GM12865 (cell line): ENCODE results near the gene TBC1D9.

Source experiments
- DNase-seq: peaks from one replicate; pipeline ENCODE4 v3.0.0; 2010; ENCODE audit warnings: low read depth
- H3K4me3 ChIP-seq: 2 replicates; pipeline ENCODE4 v1.5.1; 2011; ENCODE audit warnings: mild to moderate bottlenecking, low read depth, low read length, control low read depth
- CTCF ChIP-seq: IDR thresholded peaks from 2 replicates; pipeline ENCODE4 v1.5.1; 2011; ENCODE audit warnings: low read length, control low read depth, low read depth, inconsistent platforms; ENCODE audit not compliant: insufficient read depth; ENCODE audit errors: missing control alignments

The TBC1D9 gene

GRCh38 chr4:140774956-140775355 lies 18.8 kb upstream of the TBC1D9 start:
- no peak for TF ChIP-seq CTCF

GRCh38 chr4:140774510-140774909 lies 18.3 kb upstream of the TBC1D9 start:
- no peak for DNase-seq
- H3K4me3 ChIP-seq: no peak overlapping the region
- no peak for TF ChIP-seq CTCF

More at GRCh38 chr4:140774956-140775355, 18.8 kb upstream of the TBC1D9 start:
- no peak for DNase-seq
- H3K4me3 ChIP-seq: no peak overlapping the region

GRCh38 chr4:140769209-140769608 lies 13.0 kb upstream of the TBC1D9 start:
- no peak overlapping the region for H3K4me3 ChIP-seq
- peak; percentile 32 for DNase-seq
- TF ChIP-seq CTCF: no peak

- no peak overlapping the region for H3K4me3 ChIP-seq
- peak; percentile 14 for DNase-seq
- TF ChIP-seq CTCF: no peak
Observed at GRCh38 chr4:140764785-140765392, 8.7 kb upstream of the TBC1D9 start.

- no peak for DNase-seq
- no peak for TF ChIP-seq CTCF
- H3K4me3 ChIP-seq: no peak overlapping the region
Observed at GRCh38 chr4:140762202-140762601, 6.0 kb upstream of the TBC1D9 start.

- no peak overlapping the region for H3K4me3 ChIP-seq
- TF ChIP-seq CTCF: no peak
- DNase-seq: no peak
Observed at GRCh38 chr4:140757232-140757630, 1.0 kb upstream of the TBC1D9 start.

- peak; percentile 56 for DNase-seq
- TF ChIP-seq CTCF: no peak
- H3K4me3 ChIP-seq: peak overlapping the region; percentile 75
Observed at GRCh38 chr4:140755774-140756318, 339 bp downstream of the TBC1D9 start.
